ENCODE data around the gene TBL3.

DNA sequence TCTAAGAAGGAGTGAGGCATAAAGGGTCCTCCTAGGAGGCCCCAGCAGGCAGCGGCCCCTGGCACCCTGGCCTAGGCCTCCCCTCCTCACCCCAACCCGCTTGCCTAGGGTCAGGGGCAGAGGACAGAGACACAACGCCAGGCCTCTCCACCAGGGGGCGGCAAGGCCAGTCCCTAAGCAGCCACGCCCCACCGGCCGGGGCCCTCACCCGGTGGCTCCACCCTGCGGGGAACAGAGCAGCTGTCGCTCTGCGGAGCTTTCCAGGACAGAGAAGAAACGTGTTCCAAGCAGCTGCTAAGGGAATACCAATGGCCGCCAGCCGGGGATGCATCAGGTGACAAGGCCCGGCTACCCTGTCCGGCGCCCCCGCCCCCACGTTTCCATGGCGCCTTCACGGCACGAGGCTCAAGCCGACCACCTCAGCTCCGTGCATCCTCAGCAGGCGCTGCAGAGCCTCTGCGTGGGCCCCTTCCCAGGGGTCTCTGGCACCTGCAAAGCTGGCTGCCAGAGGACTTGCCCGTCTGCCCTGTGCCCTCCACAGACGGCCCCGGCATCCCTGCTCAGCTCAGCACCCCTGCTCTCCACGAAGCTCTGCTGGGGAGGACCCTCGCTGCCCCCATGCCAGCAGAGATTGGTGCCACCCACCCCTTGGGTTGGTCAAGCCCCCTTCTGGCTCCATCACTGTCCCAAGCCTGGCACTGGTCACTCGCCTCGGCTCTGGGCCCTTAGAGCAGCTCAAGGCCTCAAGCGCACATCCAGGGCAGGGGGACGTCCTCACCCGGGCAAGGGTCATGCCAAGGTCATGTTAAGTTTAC, 32.2 kb downstream of the TBL3 start:
- TF ChIP-seq CTCF (IDR thresholded peaks at IDR 0.05), result peak; percentile 73 to 95 (median 90)
- no peak for TF ChIP-seq POLR2A (IDR thresholded peaks at IDR 0.05)
